DMS53 (cell line): ENCODE results near the gene IFT122.

Experiments
- DNase-seq: peaks from one replicate; lab custom pipeline; 2025; lab: John Stamatoyannopoulos, UW

Gene IFT122

GRCh38 chr3:129441215-129441614 is 1.2 kb downstream of the IFT122 start:
- peak; percentile 40 for DNase-seq

DNA sequence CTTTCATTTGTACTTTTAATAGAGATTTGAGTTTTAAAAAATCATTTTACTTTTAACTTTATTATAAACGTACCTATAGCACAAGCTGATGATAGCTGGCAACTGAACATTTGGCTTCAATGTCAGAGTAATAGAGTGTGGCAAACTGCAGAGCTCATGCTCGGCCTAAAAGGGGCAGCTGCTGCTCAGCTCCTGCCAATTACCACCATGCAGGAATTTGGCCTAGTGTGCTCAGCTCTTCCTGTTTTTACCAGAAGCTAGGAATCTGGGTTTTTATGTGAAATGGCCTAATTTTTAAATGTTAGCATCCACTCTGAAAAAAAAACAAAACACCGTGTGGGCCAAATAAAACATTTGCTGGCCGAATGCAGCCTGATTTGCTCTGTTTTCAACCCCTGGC is 1.8 kb downstream of the IFT122 start:
- no peak for DNase-seq

DNA sequence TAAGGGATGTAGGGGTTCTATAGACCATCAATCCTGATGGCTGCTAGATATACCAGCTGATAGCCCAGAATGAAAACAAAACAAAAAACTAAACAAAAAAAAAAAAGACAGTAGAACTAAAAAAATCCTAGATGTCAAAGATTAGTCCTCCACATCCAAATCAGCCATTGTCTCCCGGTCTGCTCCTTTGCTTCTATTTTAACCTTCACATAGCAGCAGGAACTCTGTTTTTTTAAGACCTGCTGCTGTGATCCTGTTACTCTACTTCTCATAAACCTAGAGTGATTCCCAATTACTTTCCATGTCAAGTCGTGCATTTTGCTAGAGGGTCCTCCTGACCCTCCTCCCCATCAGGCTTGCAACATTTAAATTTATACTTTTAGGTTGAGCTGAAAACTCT is 2.5 kb downstream of the IFT122 start:
- no peak for DNase-seq

DNA sequence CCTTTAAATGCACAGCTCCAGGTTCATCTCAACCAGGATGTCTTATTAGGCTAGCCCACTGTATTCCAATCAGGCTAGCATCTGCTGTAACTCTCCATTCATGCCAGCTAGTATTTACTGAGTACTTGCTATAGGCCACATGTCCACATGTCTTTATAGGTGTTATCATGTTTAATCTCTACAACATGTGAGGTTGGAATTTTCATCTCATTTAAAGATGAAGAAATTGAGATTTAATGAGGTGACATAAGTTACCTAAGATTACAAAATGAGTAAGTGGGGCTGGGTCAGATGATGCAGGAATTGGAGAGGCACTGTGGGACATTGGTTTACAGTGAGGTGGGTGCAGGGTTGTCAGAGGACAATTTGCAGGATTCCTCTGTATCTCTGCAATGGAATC is 2.9 kb downstream of the IFT122 start:
- no peak for DNase-seq

DNA sequence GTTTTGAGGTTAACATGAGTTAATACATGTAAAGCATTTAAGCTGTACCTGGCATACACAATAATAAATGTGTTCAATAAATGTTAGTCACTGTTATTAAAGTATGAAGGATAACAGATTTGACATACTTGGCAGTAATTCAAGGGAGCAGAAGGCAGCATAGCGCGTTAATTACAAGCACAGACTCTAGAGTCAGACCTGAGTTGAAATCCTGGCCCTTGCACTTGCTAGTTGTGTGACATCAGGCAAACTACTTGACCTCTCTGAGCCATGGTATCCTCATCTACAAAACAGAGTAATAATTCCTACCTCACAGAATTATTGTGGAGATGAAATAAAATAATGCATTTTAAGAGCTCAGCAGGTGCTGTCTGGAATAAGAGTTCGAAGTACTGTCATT is 5.4 kb downstream of the IFT122 start:
- DNase-seq = no peak

DNA sequence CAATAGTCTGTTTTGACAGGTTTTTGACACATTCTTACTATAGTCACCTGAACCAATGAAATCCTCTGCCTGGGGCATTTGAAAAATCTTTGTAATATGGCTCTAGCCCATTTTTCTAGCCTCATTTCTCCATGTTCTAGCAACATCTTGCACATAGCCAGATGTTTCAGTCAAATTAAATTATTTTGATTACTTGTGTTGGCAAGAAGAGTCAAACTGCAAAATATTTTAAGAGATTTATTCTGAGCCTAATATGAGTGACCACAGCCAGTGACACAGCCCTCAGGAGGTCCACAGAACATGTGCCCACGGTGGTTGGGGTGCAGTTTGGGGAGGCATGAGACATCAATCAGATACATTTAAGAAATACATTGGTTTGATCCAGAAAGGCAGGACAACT is 6.9 kb downstream of the IFT122 start:
- DNase-seq = no peak

GRCh38 chr3:129448186-129448895 is 8.3 kb downstream of the IFT122 start:
- no peak for DNase-seq

GRCh38 chr3:129449279-129450115 is 9.5 kb downstream of the IFT122 start:
- DNase-seq = no peak

- no peak for DNase-seq
These were observed 13.7 kb downstream of the IFT122 start for GRCh38 chr3:129453732-129454131.

DNA sequence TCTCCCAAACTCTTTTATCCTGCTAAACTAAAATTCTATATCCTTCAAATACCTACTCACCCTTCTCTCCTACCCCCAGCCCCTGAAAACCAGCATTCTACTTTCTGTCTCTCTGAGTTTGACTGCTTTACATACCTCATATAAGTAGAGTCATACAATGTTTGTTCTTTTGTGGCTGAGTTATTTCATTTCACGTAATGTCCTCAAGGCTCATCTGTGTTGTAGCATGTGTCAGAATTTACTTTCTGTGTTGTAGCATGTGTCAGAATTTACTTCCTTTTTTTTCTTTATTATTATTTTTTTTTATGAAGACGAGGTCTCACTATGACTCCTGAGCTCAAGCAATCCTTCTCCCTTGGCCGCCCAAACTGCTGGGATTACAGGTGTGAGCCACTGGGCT is 20.1 kb downstream of the IFT122 start:
- no peak for DNase-seq

DNA sequence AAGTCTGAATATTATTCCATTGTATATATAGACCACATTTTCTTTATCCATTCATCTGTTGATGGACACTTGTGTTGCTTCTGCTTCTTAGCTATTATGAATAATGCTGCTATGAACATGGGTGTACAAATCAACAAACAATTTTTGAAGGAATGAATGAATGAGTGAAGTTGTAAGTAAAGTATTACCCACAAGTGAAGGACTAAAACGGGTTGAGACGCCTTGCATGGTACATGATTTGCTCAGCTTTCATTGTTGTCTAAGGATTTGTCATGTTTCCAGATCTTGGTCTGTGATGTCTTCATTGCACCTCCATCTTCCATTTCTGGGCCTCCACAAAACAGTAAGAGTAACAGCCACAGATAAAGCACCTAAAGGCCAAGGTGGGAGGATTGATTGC is 20.5 kb downstream of the IFT122 start:
- no peak for DNase-seq

DNA sequence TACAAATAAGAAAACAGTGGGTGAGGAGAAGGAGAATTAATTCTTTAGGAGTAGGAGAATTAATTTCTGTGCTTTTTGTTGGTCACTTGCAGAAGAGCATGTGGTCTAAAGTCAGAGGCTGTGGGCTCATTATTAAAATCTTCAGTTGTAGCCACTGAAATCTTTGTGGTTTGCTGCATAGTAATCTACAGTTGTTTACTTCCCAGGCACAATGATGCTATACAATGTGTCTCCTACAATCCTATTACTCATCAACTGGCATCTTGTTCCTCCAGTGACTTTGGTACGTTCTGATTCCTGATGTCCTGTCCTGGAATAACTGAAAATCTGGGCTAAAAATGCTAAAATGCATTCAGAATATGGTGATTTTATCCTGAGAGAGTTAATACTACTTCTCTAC is 21.0 kb downstream of the IFT122 start:
- DNase-seq = no peak

GRCh38 chr3:129461461-129462146 is 21.6 kb downstream of the IFT122 start:
- no peak for DNase-seq

GRCh38 chr3:129462361-129462968 is 22.4 kb downstream of the IFT122 start:
- DNase-seq = no peak

- DNase-seq = no peak
These were observed 23.1 kb downstream of the IFT122 start for GRCh38 chr3:129463094-129463493.

GRCh38 chr3:129463716-129464115 is 23.7 kb downstream of the IFT122 start:
- DNase-seq = no peak

DNA sequence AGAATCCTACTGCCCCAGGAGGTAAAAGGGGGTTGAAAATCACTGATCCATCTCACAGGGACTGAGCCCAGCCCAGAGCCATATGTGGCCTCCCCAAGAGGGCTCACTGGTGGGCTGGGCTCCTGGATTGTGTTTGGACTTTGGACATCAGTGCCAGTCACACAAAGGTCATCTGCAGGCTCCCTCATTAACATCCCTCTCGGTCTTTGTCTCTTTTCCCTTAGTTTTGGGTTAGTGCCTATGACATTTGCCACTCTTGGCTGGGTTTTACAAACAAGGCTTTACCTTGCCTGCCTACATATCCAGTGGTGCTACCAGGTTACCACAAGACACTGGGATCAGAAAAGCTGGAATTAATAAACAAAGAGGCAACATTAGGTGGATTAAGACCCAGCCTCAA is 27.9 kb downstream of the IFT122 start:
- no peak for DNase-seq

- DNase-seq = no peak
These were observed 29.0 kb downstream of the IFT122 start for GRCh38 chr3:129469026-129469425.

DNA sequence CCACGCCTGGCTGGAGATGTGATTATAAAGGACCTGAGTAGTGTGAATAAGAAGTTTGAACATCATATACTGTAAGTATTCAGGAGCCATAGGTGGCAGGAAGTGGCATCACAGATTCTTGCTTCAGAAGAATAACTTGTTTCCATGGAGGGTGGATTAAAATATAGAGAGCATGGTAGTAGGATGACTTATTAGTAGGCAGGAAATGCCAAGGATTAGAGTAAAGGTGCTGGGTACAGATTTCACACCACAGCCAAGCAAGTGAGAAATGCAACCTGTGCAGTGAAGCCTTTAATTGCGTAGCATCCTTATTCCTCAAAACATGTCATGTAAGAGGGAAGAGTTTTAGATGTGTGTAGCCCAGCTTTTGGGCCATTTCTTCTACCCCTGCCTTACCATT is 30.8 kb downstream of the IFT122 start:
- no peak for DNase-seq

DNA sequence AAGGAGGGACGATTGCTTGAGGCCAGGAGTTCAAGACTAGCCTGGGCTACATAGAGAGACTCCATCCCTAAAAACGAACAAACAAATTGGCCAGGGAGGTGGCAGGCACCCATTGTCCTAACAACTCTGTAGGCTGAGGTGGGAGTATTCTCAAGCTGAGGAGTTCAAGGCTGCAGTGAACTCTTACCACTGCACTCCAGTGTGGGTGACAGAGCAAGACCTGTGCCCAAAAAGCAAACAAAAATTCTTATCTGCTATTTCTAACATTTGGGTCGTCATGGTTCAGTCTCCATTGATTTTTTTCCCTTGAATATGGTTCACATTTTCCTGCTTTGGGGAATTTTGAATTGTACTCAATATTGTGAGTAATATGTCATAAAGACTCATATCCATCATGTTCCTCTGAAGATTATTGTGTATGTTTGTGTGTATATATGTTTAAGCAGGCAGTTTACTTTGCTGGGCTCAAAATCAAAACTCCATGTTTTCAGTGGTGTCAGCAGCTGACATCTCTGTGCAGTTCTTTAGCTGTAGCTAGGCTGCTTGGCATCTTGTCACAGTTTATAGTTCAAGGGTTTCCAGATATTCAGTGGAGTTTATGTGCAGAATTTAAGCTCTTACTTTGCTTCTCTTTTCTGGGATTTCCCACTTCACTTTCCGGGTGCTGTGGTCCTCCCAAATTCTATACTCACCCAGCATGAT is 33.2 kb downstream of the IFT122 start:
- no peak for DNase-seq

GRCh38 chr3:129473769-129474152 is 33.7 kb downstream of the IFT122 start:
- no peak for DNase-seq
